NCI-H1694 (cell line): ENCODE data around the gene JAZF1.

Experiments used
- DNase-seq: peaks from one replicate; lab custom pipeline; 2025; lab: John Stamatoyannopoulos, UW

The JAZF1 gene

GRCh38 chr7:28165961-28166955 is 14.3 kb downstream of the JAZF1 start:
- DNase-seq, result no peak

GRCh38 chr7:28165261-28165660 is 15.3 kb downstream of the JAZF1 start:
- DNase-seq, result no peak

GRCh38 chr7:28163949-28164348 is 16.6 kb downstream of the JAZF1 start:
- no peak for DNase-seq

GRCh38 chr7:28161331-28161730 is 19.3 kb downstream of the JAZF1 start:
- peak; percentile 24 for DNase-seq

GRCh38 chr7:28160551-28160991 is 20.0 kb downstream of the JAZF1 start:
- DNase-seq, result no peak

- DNase-seq, result no peak
Observed at GRCh38 chr7:28157831-28158416, 22.7 kb downstream of the JAZF1 start.

GRCh38 chr7:28157076-28157745 is 23.4 kb downstream of the JAZF1 start:
- no peak for DNase-seq

GRCh38 chr7:28156401-28156800 is 24.2 kb downstream of the JAZF1 start:
- DNase-seq, result no peak

- no peak for DNase-seq
Observed at GRCh38 chr7:28155964-28156363, 24.6 kb downstream of the JAZF1 start.

- no peak for DNase-seq
Observed at GRCh38 chr7:28155019-28155660, 25.5 kb downstream of the JAZF1 start.

GRCh38 chr7:28152594-28152993 is 28.0 kb downstream of the JAZF1 start:
- no peak for DNase-seq

GRCh38 chr7:28151965-28152364 is 28.6 kb downstream of the JAZF1 start:
- DNase-seq, result no peak

GRCh38 chr7:28149291-28150101 is 31.1 kb downstream of the JAZF1 start:
- no peak for DNase-seq

- DNase-seq, result no peak
Observed at GRCh38 chr7:28145931-28146330, 34.7 kb downstream of the JAZF1 start.

- DNase-seq, result no peak
Observed at GRCh38 chr7:28145090-28145626, 35.4 kb downstream of the JAZF1 start.

GRCh38 chr7:28144266-28144665 is 36.3 kb downstream of the JAZF1 start:
- DNase-seq, result peak; percentile 68

GRCh38 chr7:28142650-28143049 is 37.9 kb downstream of the JAZF1 start:
- no peak for DNase-seq

- DNase-seq, result no peak
Observed at GRCh38 chr7:28140979-28141378, 39.6 kb downstream of the JAZF1 start.

- no peak for DNase-seq
Observed at GRCh38 chr7:28138837-28139236, 41.8 kb downstream of the JAZF1 start.

GRCh38 chr7:28137463-28137862 is 43.1 kb downstream of the JAZF1 start:
- no peak for DNase-seq

- no peak for DNase-seq
Observed at GRCh38 chr7:28136885-28137284, 43.7 kb downstream of the JAZF1 start.
